ENCODE data around the gene NFIB. TPM values are rescaled to one million over a fixed set of nuclear protein-coding genes. Genes with fewer than 3 reads are reported as not detected.

The NFIB gene
- total RNA-seq, 2 donors from 2014 or later: 5.3 to 14.1 TPM

DNA sequence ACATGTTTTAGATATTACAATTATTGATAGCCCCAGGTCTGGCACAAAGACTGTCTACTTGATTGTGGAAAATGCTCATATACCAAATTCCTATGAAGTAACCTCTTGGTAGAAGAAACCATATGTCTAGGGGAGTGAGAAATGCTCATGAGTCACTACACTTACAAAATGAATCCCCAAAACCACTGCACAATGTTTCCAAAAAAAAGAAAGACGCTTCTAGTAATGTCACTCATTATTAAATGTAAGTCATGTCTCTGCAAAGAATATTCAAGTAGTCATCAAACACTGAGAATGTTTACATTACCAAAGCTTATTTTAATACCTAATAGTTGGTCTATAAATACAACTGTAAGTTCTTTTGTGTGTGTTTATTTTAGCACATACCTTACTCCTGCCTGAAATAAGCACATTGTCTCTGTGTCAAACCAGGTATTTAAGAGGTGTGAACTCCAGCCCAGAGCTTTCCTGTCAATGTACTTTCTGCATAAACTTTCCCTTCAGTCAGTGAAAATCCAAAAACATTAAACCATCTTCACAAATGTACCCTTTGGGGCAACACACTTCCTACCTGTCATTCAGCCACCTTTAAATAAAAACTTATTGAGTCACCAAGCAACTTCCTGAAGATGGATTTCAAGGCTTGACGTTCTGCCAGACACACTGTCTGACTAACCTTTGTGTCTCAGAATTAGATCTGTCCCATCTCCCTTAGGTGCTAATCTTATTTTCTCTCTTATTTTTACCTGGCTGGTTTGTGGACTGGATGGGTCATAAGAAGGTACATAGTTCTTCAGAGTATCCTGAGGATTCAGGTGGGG is 194.0 kb downstream of the NFIB start:
- no peak overlapping the region for H3K4me3 Mint-ChIP-seq
- no peaks in the 10 kb centered on the region for H3K36me3 Mint-ChIP-seq (ENCODE audit: low read depth)

DNA sequence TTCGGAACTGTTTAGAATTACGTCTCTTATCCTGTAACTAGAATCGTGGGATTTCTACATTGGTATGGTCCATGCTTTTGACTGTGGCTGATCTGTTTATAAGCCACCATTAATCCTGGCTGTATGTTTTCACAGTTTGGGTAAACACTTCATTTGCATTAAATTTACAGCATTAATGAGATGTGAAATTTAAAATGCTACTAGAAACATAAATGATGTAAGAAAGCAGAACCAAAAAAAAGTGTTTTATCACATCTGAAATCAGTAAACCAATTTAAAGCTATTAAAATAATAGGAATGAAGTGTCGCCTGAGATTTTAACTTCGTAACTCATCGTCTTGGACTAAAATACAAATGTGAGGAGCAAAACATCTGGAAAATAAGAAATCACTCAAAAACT is 201.7 kb downstream of the NFIB start:
- H3K36me3 ChIP-seq (ENCODE audit: control insufficient read depth, insufficient read depth, low read length): no peaks in the 10 kb centered on the region
- H3K27ac ChIP-seq (ENCODE audit: low read depth, low read length): no peak overlapping the region
- Mint-ChIP-seq H3K27me3 (ENCODE audit: insufficient read depth) (no peaks in the 10 kb centered on the region), H3K4me1 (peaks cover 17% of the 10 kb centered on the region), H3K27ac (no peak overlapping the region), H3K9me3 (no peaks in the 10 kb centered on the region), H3K4me3 (no peak overlapping the region), H3K36me3 (ENCODE audit: low read depth) (no peaks in the 10 kb centered on the region)
- TF ChIP-seq, protein P1, sequence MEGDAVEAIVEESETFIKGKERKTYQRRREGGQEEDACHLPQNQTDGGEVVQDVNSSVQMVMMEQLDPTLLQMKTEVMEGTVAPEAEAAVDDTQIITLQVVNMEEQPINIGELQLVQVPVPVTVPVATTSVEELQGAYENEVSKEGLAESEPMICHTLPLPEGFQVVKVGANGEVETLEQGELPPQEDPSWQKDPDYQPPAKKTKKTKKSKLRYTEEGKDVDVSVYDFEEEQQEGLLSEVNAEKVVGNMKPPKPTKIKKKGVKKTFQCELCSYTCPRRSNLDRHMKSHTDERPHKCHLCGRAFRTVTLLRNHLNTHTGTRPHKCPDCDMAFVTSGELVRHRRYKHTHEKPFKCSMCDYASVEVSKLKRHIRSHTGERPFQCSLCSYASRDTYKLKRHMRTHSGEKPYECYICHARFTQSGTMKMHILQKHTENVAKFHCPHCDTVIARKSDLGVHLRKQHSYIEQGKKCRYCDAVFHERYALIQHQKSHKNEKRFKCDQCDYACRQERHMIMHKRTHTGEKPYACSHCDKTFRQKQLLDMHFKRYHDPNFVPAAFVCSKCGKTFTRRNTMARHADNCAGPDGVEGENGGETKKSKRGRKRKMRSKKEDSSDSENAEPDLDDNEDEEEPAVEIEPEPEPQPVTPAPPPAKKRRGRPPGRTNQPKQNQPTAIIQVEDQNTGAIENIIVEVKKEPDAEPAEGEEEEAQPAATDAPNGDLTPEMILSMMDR (conservative IDR thresholded peaks at IDR 0.05): no peak
- no peak overlapping the region for H3K4me3 ChIP-seq (ENCODE audit: low read length)
- H3K9me3 ChIP-seq (ENCODE audit: control insufficient read depth, low read length): no peaks in the 10 kb centered on the region
- H3K4me1 ChIP-seq (ENCODE audit: control insufficient read depth, insufficient read depth, low read length): peaks cover 10% of the 10 kb centered on the region
- H3K9ac ChIP-seq (ENCODE audit: extremely low read depth, low read length, poor library complexity, severe bottlenecking): no peak overlapping the region
- 95 to 96% methylated on average over 6 of the region's 6 CpGs for WGBS, 2 experiments (ENCODE audit: insufficient coverage in 1 of 2, insufficient read length in 1 of 2)
- H3K27me3 ChIP-seq (ENCODE audit: control insufficient read depth, insufficient read depth, low read length, poor library complexity, severe bottlenecking): no peaks in the 10 kb centered on the region
- no peak for DNase-seq

More for the DNA sequence above, 194.0 kb downstream of the NFIB start:
- Histone ChIP-seq H3K4me1 (ENCODE audit: control insufficient read depth, insufficient read depth, low read length) (peaks cover 4% of the 10 kb centered on the region), H3K4me3 (ENCODE audit: low read length) (no peak overlapping the region), H3K27ac (ENCODE audit: low read depth, low read length) (no peak overlapping the region), H3K9ac (ENCODE audit: extremely low read depth, low read length, poor library complexity, severe bottlenecking) (no peak overlapping the region), H3K36me3 (ENCODE audit: control insufficient read depth, insufficient read depth, low read length) (no peaks in the 10 kb centered on the region), H3K27me3 (ENCODE audit: control insufficient read depth, insufficient read depth, low read length, poor library complexity, severe bottlenecking) (no peaks in the 10 kb centered on the region), H3K9me3 (ENCODE audit: control insufficient read depth, low read length) (no peaks in the 10 kb centered on the region)
- no peaks in the 10 kb centered on the region for H3K9me3 Mint-ChIP-seq
- H3K27ac Mint-ChIP-seq: no peak overlapping the region
- DNase-seq: no peak
- WGBS, 2 experiments (ENCODE audit: insufficient coverage in 1 of 2, insufficient read length in 1 of 2): 98 to 100% methylated on average over 1 of the region's 2 CpGs
- H3K4me1 Mint-ChIP-seq: peaks cover 13% of the 10 kb centered on the region
- TF ChIP-seq, protein P1 (conservative IDR thresholded peaks at IDR 0.05): no peak
- no peaks in the 10 kb centered on the region for H3K27me3 Mint-ChIP-seq (ENCODE audit: insufficient read depth)

DNA sequence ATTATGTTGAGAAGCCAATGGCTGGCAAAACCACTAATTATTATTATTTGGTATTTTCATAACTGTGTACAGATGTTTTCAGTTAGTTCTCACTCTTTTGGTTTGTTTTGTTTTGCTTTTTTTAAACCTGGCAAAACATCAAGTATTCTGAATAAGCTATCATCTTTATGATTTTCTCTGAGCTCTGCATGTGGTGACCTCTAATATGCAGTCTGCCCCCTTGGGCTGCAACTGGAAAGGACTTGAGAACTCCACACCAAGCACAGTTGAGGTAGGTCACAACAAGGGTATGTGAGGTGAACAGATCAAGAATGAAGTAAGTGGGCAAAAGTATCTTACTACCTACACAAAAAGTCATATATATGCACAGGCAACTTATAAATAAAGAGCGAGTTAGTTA is 202.2 kb downstream of the NFIB start:
- H3K36me3 Mint-ChIP-seq (ENCODE audit: low read depth): no peaks in the 10 kb centered on the region
- H3K4me3 Mint-ChIP-seq: no peak overlapping the region
- WGBS, 2 experiments (ENCODE audit: insufficient coverage in 1 of 2, insufficient read length in 1 of 2): 100% methylated on average over 1 of the region's 1 CpG; no CpG with 5 or more reads in 1 of the 2 experiments
- no peaks in the 10 kb centered on the region for H3K27me3 Mint-ChIP-seq (ENCODE audit: insufficient read depth)
- TF ChIP-seq, protein P1 (conservative IDR thresholded peaks at IDR 0.05): no peak
- no peak overlapping the region for H3K4me3 ChIP-seq (ENCODE audit: low read length)
- no peaks in the 10 kb centered on the region for H3K27me3 ChIP-seq (ENCODE audit: control insufficient read depth, insufficient read depth, low read length, poor library complexity, severe bottlenecking)
- H3K27ac ChIP-seq (ENCODE audit: low read depth, low read length): no peak overlapping the region
- no peaks in the 10 kb centered on the region for H3K9me3 Mint-ChIP-seq
- DNase-seq: no peak
- H3K4me1 Mint-ChIP-seq: peaks cover 22% of the 10 kb centered on the region
- no peaks in the 10 kb centered on the region for H3K36me3 ChIP-seq (ENCODE audit: control insufficient read depth, insufficient read depth, low read length)
- H3K9ac ChIP-seq (ENCODE audit: extremely low read depth, low read length, poor library complexity, severe bottlenecking): no peak overlapping the region
- no peak overlapping the region for H3K27ac Mint-ChIP-seq
- peaks cover 12% of the 10 kb centered on the region for H3K4me1 ChIP-seq (ENCODE audit: control insufficient read depth, insufficient read depth, low read length)
- no peaks in the 10 kb centered on the region for H3K9me3 ChIP-seq (ENCODE audit: control insufficient read depth, low read length)

Data from endodermal cell (in vitro differentiated cells).